Head of caudate nucleus (tissue), 42 donors: ENCODE results near the gene TPSD1.
"Not testable (repeated sequence)": the region's sequence is repeated elsewhere in the genome, so short reads cannot be mapped to it uniquely, and the experiment has no call there.

Experiments used
- DNase-seq, 42 donors: peaks; one replicate each; pipeline versions ENCODE4 v3.0.0 to v3.0.0-alpha.2; 2020 to 2021; ENCODE audit warnings: mixed read lengths in 7 of 42
- intact Hi-C: fragments of 100-400 bp; cut with DNase I; formaldehyde crosslinking; loops from one replicate; pipeline ENCODE4 v1.15.0; 2022

The TPSD1 gene

GRCh38 chr16:1232049-1232748, 23.7 kb upstream of the TPSD1 start:
- intact Hi-C loops, DNase-seq: not testable (repeated sequence)

DNA sequence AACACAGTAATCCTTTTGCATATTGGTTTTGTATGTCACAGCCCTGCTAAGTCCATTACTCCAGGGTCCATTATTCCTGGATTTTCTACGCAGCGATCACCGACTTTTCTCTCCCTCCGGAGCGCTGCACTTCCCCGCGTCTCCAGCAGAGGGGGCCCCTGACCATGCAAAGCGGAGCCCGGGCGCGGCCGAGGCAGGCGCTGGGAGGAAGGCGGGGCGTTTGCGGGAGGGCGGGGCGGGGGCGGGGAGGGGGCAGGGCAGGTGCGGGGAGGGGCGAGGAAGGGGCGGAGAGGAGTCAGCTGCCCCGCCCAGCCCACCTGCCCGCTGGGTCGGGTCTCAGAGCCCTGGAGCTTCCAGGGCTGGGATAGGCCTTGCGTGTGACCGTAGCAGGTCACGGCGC, 19.2 kb upstream of the TPSD1 start:
- intact Hi-C loops, DNase-seq: not testable (repeated sequence)

DNA sequence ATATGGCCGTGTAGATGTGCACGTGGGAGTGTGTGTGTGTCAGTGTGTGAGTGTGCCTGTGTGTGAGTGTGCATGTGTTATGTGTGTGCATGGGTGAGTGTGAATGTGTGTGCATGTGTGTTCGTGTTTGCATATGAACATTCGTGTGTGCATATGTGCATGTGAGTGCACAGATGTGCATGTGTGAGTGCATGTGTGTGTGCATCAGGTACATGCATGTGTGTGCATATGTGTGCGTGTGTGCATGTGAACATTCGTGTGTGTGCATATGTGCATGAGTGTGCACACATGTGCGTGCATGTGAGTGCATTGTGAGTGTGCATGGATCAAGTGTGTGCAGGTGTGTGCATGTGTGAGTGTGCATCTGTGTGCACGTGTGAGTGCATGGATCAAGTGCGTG, 17.9 kb upstream of the TPSD1 start:
- intact Hi-C loops, result no loop called here
- no peak for DNase-seq

DNA sequence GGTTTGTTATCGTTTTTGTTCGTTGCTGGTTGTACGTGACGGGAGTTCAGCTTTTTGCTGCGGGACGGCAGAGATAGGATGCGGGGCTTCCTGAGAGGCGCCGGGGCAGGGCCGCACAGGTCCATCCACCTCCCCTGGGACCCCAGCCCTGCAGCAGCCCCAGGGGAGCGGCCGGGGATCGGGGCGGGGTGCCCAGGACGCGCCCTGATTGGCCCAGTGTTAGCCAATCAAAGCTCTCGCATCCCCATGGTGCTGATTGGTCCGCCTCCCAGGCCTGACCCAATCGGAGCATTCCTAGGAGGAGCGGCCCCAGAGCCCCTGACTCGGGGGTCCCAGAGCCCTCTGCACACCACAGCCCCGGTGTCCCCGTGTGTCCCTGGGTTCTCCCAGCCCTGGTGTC, 17.0 kb upstream of the TPSD1 start:
- intact Hi-C loops, result not testable (repeated sequence)

GRCh38 chr16:1239575-1239974, 16.3 kb upstream of the TPSD1 start:
- intact Hi-C loops, result not testable (repeated sequence)

More for the DNA sequence above, 17.0 kb upstream of the TPSD1 start:
- DNase-seq, result peak in 8 of 42 donors; percentile 15 to 62 (median 36)

DNA sequence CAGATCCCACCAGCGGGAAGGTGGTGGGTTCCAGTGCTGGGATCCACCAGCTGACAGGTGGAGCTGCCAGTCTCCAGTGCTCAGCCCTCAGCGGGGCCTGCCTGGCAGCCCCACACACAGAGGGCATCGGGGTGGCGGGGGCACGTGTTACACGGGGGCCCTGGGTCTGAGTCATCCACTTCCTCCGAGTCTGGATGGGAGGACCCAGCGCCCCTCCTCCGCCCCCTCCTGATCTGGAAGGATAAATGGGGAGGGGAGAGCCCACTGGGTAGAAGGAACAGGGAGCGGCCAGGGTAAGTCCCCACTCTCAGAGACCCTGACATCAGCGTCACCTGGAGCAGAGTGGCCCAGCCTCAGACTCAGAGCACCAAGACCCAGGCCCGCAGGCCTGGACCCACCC, 15.4 kb upstream of the TPSD1 start, which contains the start of gene TPSAB1:
TSS of gene TPSAB1 (plus strand) at position 270 of the 400 bp plus-strand sequence. CDS start 234 bp downstream, outside the sequence.
- intact Hi-C loops, DNase-seq: not testable (repeated sequence)

More at GRCh38 chr16:1239575-1239974, 16.3 kb upstream of the TPSD1 start:
- peak in 1 of 42 donors; percentile 1 for DNase-seq

GRCh38 chr16:1241081-1241480, 14.8 kb upstream of the TPSD1 start:
- intact Hi-C loops, DNase-seq: not testable (repeated sequence)

GRCh38 chr16:1243363-1243762, 12.5 kb upstream of the TPSD1 start:
- DNase-seq, intact Hi-C loops: not testable (repeated sequence)

- DNase-seq, intact Hi-C loops: not testable (repeated sequence)
Measured at GRCh38 chr16:1243907-1244850, 11.7 kb upstream of the TPSD1 start.

DNA sequence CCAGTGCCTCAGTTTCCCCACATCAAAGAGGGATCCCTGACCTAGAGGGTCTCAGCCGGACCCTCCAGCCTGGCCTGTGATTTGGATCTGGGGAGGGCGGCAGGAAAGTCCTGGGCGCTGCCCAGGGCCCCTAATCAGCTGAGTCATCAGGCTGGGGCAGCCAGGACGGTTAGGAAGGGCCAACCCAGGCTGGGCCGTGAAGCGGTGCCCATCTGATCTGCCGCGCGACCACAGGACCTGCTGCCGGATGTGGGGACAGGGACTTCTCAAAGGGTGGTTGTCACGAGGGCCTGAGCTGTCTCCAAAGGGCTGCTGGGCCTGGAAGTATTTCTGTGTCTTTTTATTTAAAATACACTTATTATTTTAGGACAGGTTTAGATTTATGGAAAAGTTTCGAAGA, 11.0 kb upstream of the TPSD1 start:
- DNase-seq, result peak in 1 of 42 donors; percentile 31
- intact Hi-C loops, result no loop called here

GRCh38 chr16:1245452-1246020, 10.3 kb upstream of the TPSD1 start:
- intact Hi-C loops, result no loop called here
- DNase-seq, result no peak

- intact Hi-C loops, DNase-seq: not testable (repeated sequence)
Measured at GRCh38 chr16:1247903-1248537, 7.8 kb upstream of the TPSD1 start.

DNA sequence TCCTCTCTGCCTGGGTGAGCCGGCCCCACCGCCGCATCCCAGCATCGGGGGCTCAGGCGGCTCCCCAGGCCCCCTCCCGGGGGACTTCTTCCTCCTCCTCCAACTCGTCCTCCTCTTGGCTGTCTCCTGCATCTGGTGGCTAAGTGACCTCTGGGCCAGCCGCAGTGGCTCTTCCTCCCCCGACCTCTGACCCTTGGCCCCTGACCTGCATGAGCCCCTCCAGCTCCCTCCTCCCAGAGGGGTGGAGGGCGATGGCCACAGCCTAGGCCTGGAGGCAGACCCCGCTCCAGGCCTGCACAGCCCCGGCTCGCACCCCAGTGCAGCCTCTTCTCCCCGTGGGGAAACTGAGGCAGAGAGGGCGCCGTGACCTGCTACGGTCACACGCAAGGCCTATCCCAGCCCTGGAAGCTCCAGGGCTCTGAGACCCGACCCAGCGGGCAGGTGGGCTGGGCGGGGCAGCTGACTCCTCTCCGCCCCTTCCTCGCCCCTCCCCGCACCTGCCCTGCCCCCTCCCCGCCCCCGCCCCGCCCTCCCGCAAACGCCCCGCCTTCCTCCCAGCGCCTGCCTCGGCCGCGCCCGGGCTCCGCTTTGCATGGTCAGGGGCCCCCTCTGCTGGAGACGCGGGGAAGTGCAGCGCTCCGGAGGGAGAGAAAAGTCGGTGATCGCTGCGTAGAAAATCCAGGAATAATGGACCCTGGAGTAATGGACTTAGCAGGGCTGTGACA, 6.7 kb upstream of the TPSD1 start:
- DNase-seq, intact Hi-C loops: not testable (repeated sequence)

- intact Hi-C loops, DNase-seq: not testable (repeated sequence)
Measured at GRCh38 chr16:1253701-1254364, 2.0 kb upstream of the TPSD1 start.

DNA sequence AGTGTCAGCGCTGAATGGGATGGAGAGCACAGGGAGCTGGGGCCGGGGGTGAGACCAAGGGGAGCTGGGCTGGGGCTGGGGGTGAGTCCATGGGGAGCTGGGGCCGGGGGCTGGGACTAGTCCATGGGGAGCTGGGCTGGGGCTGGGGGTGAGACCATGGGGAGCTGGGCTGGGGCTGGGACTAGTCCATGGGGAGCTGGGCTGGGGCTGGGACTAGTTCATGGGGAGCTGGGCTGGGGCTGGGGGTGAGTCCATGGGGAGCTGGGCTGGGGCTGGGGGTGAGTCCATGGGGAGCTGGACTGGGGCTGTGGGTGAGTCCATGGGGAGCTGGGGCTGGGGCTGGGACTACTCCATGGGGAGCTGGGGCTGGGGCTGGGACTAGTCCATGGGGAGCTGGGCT, 1.0 kb upstream of the TPSD1 start:
- DNase-seq, intact Hi-C loops: not testable (repeated sequence)

DNA sequence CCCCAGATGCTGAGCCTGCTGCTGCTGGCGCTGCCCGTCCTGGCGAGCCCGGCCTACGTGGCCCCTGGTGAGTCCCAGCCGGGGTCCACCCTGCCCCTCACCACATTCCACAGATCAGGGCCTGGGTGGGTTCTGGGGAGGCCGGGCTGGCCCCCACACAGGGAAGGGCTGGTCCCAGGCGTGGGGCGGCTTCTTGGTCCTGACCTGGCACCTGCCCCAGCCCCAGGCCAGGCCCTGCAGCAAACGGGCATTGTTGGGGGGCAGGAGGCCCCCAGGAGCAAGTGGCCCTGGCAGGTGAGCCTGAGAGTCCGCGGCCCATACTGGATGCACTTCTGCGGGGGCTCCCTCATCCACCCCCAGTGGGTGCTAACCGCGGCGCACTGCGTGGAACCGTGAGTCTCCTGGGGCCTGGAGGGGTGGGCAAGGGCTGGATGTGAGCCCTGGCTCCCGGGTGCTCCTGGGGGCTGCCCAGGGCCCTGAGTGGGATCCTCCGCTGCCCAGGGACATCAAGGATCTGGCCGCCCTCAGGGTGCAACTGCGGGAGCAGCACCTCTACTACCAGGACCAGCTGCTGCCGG, 516 bp downstream of the TPSD1 start:
- intact Hi-C loops, result not testable (repeated sequence)

DNA sequence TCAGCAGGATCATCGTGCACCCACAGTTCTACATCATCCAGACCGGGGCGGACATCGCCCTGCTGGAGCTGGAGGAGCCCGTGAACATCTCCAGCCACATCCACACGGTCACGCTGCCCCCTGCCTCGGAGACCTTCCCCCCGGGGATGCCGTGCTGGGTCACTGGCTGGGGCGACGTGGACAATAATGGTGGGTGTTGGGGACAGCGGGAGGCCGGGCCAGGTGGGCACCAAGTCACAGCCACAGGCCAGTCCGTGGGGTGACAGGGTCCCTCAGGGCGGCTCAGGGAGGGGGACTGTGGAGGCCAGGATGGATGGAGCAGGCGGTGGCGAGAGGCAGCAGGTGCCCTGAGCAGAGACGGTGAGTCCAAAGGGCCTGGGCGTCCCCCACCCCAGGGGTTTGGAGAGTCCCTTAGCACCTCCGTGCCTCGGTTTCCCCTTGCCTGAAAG, 1.0 kb downstream of the TPSD1 start:
- intact Hi-C loops, result no loop called here
- DNase-seq, result peak in 1 of 42 donors; percentile 2

More for the DNA sequence above, 516 bp downstream of the TPSD1 start:
- DNase-seq, result peak in 1 of 42 donors; percentile 0
